ENCODE data around the gene ISYNA1. TPM values are rescaled to one million over a fixed set of nuclear protein-coding genes. Genes with fewer than 3 reads are reported as not detected.

ISYNA1 gene
- total and polyA plus RNA-seq, 2 of the 13 experiments (the other 11 are each of a cell fraction or from before 2014, with no cell fraction given): 29.6 to 48.5 TPM

- peak; percentile 33; the same call in 1 of the 2 replicates for TF ChIP-seq DRAP1 (CRISPR knock-in tag; IDR thresholded peaks at IDR 0.05)
- TF ChIP-seq TARDBP (CRISPR knock-in tag; IDR thresholded peaks at IDR 0.05): no peak
- TF ChIP-seq ZNF768 (CRISPR knock-in tag; IDR thresholded peaks at IDR 0.05): 0 out of 2 replicates have a peak, but pooled peaks have one; percentile 8
- TF ChIP-seq PHB2 (IDR thresholded peaks at IDR 0.05; ENCODE audit: partially characterized antibody): no peak
- no peak for TF ChIP-seq GMEB2 (CRISPR knock-in tag; IDR thresholded peaks at IDR 0.05; ENCODE audit: low read depth)
- 0 out of 2 replicates have a peak, but pooled peaks have one; percentile 3 for TF ChIP-seq ZNF350 (CRISPR knock-in tag; IDR thresholded peaks at IDR 0.05; ENCODE audit: borderline replicate concordance, low read depth)
- TF ChIP-seq NRL (CRISPR knock-in tag; IDR thresholded peaks at IDR 0.05; ENCODE audit: borderline replicate concordance): 0 out of 2 replicates have a peak, but pooled peaks have one; percentile 3
- TF ChIP-seq KLF6 (CRISPR knock-in tag; IDR thresholded peaks at IDR 0.05): peak; percentile 52; the same call in 1 of the 2 replicates
- no peak for TF ChIP-seq ARNT (IDR thresholded peaks at IDR 0.05)
- peak; percentile 45; the same call in 1 of the 2 replicates for TF ChIP-seq RBFOX2 (IDR thresholded peaks at IDR 0.05; ENCODE audit: low read depth, low read length)
- TF ChIP-seq MLX (CRISPR knock-in tag; IDR thresholded peaks at IDR 0.05): no peak
- TF ChIP-seq ZNF773 (CRISPR knock-in tag; IDR thresholded peaks at IDR 0.05; ENCODE audit: borderline replicate concordance): peak; percentile 48; the same call in 1 of the 2 replicates
- 0 out of 2 replicates have a peak, but pooled peaks have one; percentile 11 for TF ChIP-seq MAZ (IDR thresholded peaks at IDR 0.05; ENCODE audit: borderline replicate concordance, low read depth, low read length)
- TF ChIP-seq MAZ (CRISPR knock-in tag; IDR thresholded peaks at IDR 0.05; ENCODE audit: low read depth): peak; percentile 52; the same call in 1 of the 2 replicates
- no peak for TF ChIP-seq CREM (IDR thresholded peaks at IDR 0.05)
- no peak; the same call in 1 of the 2 replicates for TF ChIP-seq CREM (CRISPR knock-in tag; IDR thresholded peaks at IDR 0.05)
- 0 out of 2 replicates have a peak, but pooled peaks have one; percentile 23 for TF ChIP-seq ZMAT3 (CRISPR knock-in tag; conservative IDR thresholded peaks at IDR 0.05)
- peak; percentile 25; the same call in 1 of the 2 replicates for TF ChIP-seq SIN3A (IDR thresholded peaks at IDR 0.05; ENCODE audit: borderline replicate concordance, low read depth, low read length)
- TF ChIP-seq HNRNPK (IDR thresholded peaks at IDR 0.05; ENCODE audit: low read depth, low read length, poor library complexity, severe bottlenecking): peak; percentile 52
- TF ChIP-seq HOXA5 (CRISPR knock-in tag; IDR thresholded peaks at IDR 0.05): 0 out of 2 replicates have a peak, but pooled peaks have one; percentile 18
- 0 out of 2 replicates have a peak, but pooled peaks have one; percentile 52 for TF ChIP-seq ZNF639 (CRISPR knock-in tag; conservative IDR thresholded peaks at IDR 0.05)
- TF ChIP-seq ZNF720 (CRISPR knock-in tag; IDR thresholded peaks at IDR 0.05): no peak
- no peak for TF ChIP-seq ZNF597 (CRISPR knock-in tag; IDR thresholded peaks at IDR 0.05)
- TF ChIP-seq HDAC2 (CRISPR knock-in tag; IDR thresholded peaks at IDR 0.05): no peak
Measured at GRCh38 chr19:18437491-18438330, at the start of gene ISYNA1 (continued).
